ENCODE measurements around the gene RHBDL3. TPM values are rescaled to one million over a fixed set of nuclear protein-coding genes. Genes with fewer than 3 reads are reported as not detected.

Gene RHBDL3
- total and polyA plus RNA-seq, 2 of the 8 experiments (the other 6 are each of a cell fraction or from before 2014, with no cell fraction given), result 9.6 to 12.2 TPM

- TF ChIP-seq ASH2L (IDR thresholded peaks at IDR 0.05; ENCODE audit: low read length) (no peak), SAP30 (IDR thresholded peaks at IDR 0.05; ENCODE audit: insufficient read depth, insufficient replicate concordance, low read length) (no peak), EGR1 (IDR thresholded peaks at IDR 0.05; ENCODE audit: borderline replicate concordance, low read depth, low read length) (no peak), CBX8 (IDR thresholded peaks at IDR 0.05; ENCODE audit: borderline replicate concordance, low read depth, low read length) (no peak)
Measured at GRCh38 chr17:32318071-32318470, 52.4 kb downstream of the RHBDL3 start (continued).
